A673 (cell line): ENCODE results near the gene AVP. TPM values are rescaled to one million over a fixed set of nuclear protein-coding genes. Genes with fewer than 3 reads are reported as not detected.

Experiments
- BruUV-seq: library from RNA; stranded (reverse); fragments of 400-500 nt; replicated peaks from 2 replicates; lab custom pipeline; 2021; lab: Mats Ljungman, UMichigan
- CTCF ChIA-PET: fragments of 300-600 bp; sonication (Branson Sonifier 250); formaldehyde crosslinking; loops from one replicate; lab custom pipeline; 2022; ENCODE audit warnings: antibody characterized with exemption; lab: Charles Lee
- POLR2A ChIA-PET: fragments of 300-600 bp; sonication (Branson Sonifier 250); formaldehyde crosslinking; loops from one replicate; lab custom pipeline; 2022; ENCODE audit warnings: antibody characterized with exemption; ENCODE audit not compliant: low non-redundant PET; lab: Charles Lee
- DNase-seq: peaks from one replicate; pipeline ENCODE4 v3.0.0-alpha.2; 2015; ENCODE audit warnings: low spot score
- H3K27ac ChIP-seq: fragments of 200-600 bp; sonication (generic); 2 replicates; pipeline ENCODE4 v1.5.1; 2016; ENCODE audit warnings: mixed run types, low read depth, mild to moderate bottlenecking, mixed read lengths, antibody characterized with exemption, low read length; ENCODE audit not compliant: poor library complexity, severe bottlenecking
- H3K27me3 ChIP-seq: fragments of 200-600 bp; sonication (generic); replicated peaks from 2 replicates; pipeline ENCODE4 v1.6.1; 2017; ENCODE audit warnings: mixed run types, low read depth, mild to moderate bottlenecking, mixed read lengths, antibody characterized with exemption, low read length; ENCODE audit not compliant: insufficient read depth, poor library complexity
- H3K36me3 ChIP-seq: fragments of 200-600 bp; sonication (generic); 2 replicates; pipeline ENCODE4 v1.6.1; 2016; ENCODE audit warnings: mixed run types, mild to moderate bottlenecking, mixed read lengths, antibody characterized with exemption, low read length; ENCODE audit not compliant: insufficient read depth, poor library complexity, severe bottlenecking
- H3K4me1 ChIP-seq: fragments of 200-600 bp; sonication (generic); 2 replicates; pipeline ENCODE4 v1.6.1; 2017; ENCODE audit warnings: mixed run types, mild to moderate bottlenecking, mixed read lengths, antibody characterized with exemption, low read length; ENCODE audit not compliant: insufficient read depth, poor library complexity, severe bottlenecking
- H3K4me3 ChIP-seq: fragments of 200-600 bp; sonication (generic); 2 replicates; pipeline ENCODE4 v1.5.1; 2016; ENCODE audit warnings: low read depth, mixed run types, mild to moderate bottlenecking, mixed read lengths, low read length; ENCODE audit not compliant: poor library complexity, severe bottlenecking
- H3K9me3 ChIP-seq: fragments of 200-600 bp; sonication (generic); 2 replicates; pipeline ENCODE4 v1.6.1; 2016; ENCODE audit warnings: mixed run types, low read depth, mild to moderate bottlenecking, mixed read lengths, antibody characterized with exemption, low read length; ENCODE audit not compliant: poor library complexity, severe bottlenecking
- CTCF ChIP-seq: fragments of 300-800, 200-600 bp; sonication (generic); conservative IDR thresholded peaks from 2 replicates; pipeline ENCODE4 v1.5.1; 2017; ENCODE audit warnings: low read depth, mild to moderate bottlenecking, antibody characterized with exemption, low read length, moderate library complexity, mixed read lengths
- EZH2 ChIP-seq: fragments of 200-600 bp; sonication (generic); IDR thresholded peaks from 2 replicates; pipeline ENCODE4 v1.6.1; 2017; ENCODE audit warnings: borderline replicate concordance, low read depth, mild to moderate bottlenecking, mixed read lengths, antibody characterized with exemption, low read length; ENCODE audit not compliant: poor library complexity, severe bottlenecking
- intact Hi-C: fragments of 100-400 bp; cut with micrococcal nuclease; formaldehyde crosslinking; loops from one replicate; pipeline ENCODE4 v1.10.0; 2022; ENCODE audit not compliant: unreplicated experiment
- total RNA-seq: library from RNA; stranded (reverse); gene quantifications from 2 replicates; pipeline ENCODE4 v1.2.3, GENCODE V29; 2021

AVP gene
- total RNA-seq, 1 experiment from 2014 or later: not detected

- ChIA-PET CTCF (interaction anchor here (0.5 to 0.6 kb wide), 2 partner anchors 35 to 394 kb away, joined by 3 to 4 read pairs; no protein-coding TSS in a partner anchor), POLR2A (no interaction called here)
- TF ChIP-seq EZH2 (no peak), CTCF (peak; percentile 78)
- BruUV-seq: no TSS peak
- Histone ChIP-seq H3K9me3 (no peaks in the 10 kb centered on the region), H3K36me3 (no peaks in the 10 kb centered on the region), H3K4me3 (no peak overlapping the region), H3K27ac (no peak overlapping the region), H3K27me3 (no peaks in the 10 kb centered on the region), H3K4me1 (no peaks in the 10 kb centered on the region)
- DNase-seq: peak; percentile 76
- intact Hi-C loops: loop anchor here (2.0 kb wide), 1 partner anchor 63 kb away; no protein-coding TSS in a partner anchor
Measured at GRCh38 chr20:3115190-3116107, 30.9 kb upstream of the AVP start.

GRCh38 chr20:3111995-3112394 lies 27.5 kb upstream of the AVP start:
- CTCF ChIA-PET: no interaction called here
- no TSS peak for BruUV-seq
- POLR2A ChIA-PET: no interaction called here

GRCh38 chr20:3111507-3111906 lies 27.0 kb upstream of the AVP start:
- no TSS peak for BruUV-seq
- CTCF ChIA-PET: no interaction called here
- no peaks in the 10 kb centered on the region for H3K36me3 ChIP-seq

More at GRCh38 chr20:3111995-3112394, 27.5 kb upstream of the AVP start:
- no peaks in the 10 kb centered on the region for H3K9me3 ChIP-seq
- intact Hi-C loops: no loop called here
- no peak for DNase-seq
- H3K27ac ChIP-seq: no peak overlapping the region
- H3K27me3 ChIP-seq: no peaks in the 10 kb centered on the region
- no peaks in the 10 kb centered on the region for H3K4me1 ChIP-seq
- H3K4me3 ChIP-seq: no peak overlapping the region
- H3K36me3 ChIP-seq: no peaks in the 10 kb centered on the region
- TF ChIP-seq CTCF (no peak), EZH2 (no peak)

More at GRCh38 chr20:3111507-3111906, 27.0 kb upstream of the AVP start:
- Histone ChIP-seq H3K27ac (no peak overlapping the region), H3K9me3 (no peaks in the 10 kb centered on the region), H3K4me1 (no peaks in the 10 kb centered on the region), H3K4me3 (no peak overlapping the region), H3K27me3 (no peaks in the 10 kb centered on the region)
- intact Hi-C loops: no loop called here
- TF ChIP-seq CTCF (no peak), EZH2 (no peak)
- DNase-seq: no peak
- POLR2A ChIA-PET: no interaction called here
